HUES64 (cell line): Measurements from ENCODE around the gene CLASP1.

Experiments
- H3K27ac ChIP-seq: 2 replicates; pipeline ENCODE4 v1.7.0; 2013; ENCODE audit warnings: low read depth, low read length, inconsistent platforms
- H3K27me3 ChIP-seq: 2 replicates; pipeline ENCODE4 v1.6.1; 2013; ENCODE audit warnings: mild to moderate bottlenecking, low read length; ENCODE audit not compliant: insufficient read depth
- H3K36me3 ChIP-seq: 2 replicates; pipeline ENCODE4 v1.6.1; 2013; ENCODE audit warnings: mild to moderate bottlenecking, low read length; ENCODE audit not compliant: insufficient read depth
- H3K4me1 ChIP-seq: 2 replicates; pipeline ENCODE4 v1.6.1; 2013; ENCODE audit warnings: mild to moderate bottlenecking, low read length, moderate library complexity; ENCODE audit not compliant: insufficient read depth
- H3K4me3 ChIP-seq: 2 replicates; pipeline ENCODE4 v1.5.1; 2013; ENCODE audit warnings: mild to moderate bottlenecking, low read length, moderate library complexity
- H3K9ac ChIP-seq: 2 replicates; pipeline ENCODE4 v1.6.1; 2013; ENCODE audit warnings: mild to moderate bottlenecking, low read depth, low read length
- H3K9me3 ChIP-seq: 2 replicates; pipeline ENCODE4 v1.6.1; 2013; ENCODE audit warnings: low read depth, low read length; ENCODE audit not compliant: insufficient read depth
- WGBS: fragments of 150-250, 120-280 bp; methylation state at CpG from one replicate; pipeline ENCODE4 v1.1.7; 2013; ENCODE audit warnings: missing lambda C conversion rate; 5-methylcytosine and 5-hydroxymethylcytosine counted together

CLASP1 gene

GRCh38 chr2:121598087-121598486 lies 51.2 kb downstream of the CLASP1 start:
- no peaks in the 10 kb centered on the region for H3K27me3 ChIP-seq

GRCh38 chr2:121596221-121597080 lies 52.8 kb downstream of the CLASP1 start:
- Histone ChIP-seq H3K4me1 (peaks cover 11% of the 10 kb centered on the region; the same call in 1 of the 2 replicates), H3K9ac (no peak overlapping the region), H3K27me3 (no peaks in the 10 kb centered on the region), H3K27ac (peak overlapping the region; percentile 17; the same call in 1 of the 2 replicates), H3K9me3 (no peaks in the 10 kb centered on the region), H3K36me3 (0 out of 2 replicates have a peak, but pooled peaks cover 2% of the 10 kb centered on the region), H3K4me3 (no peak overlapping the region)
- 84% methylated on average over 11 of the region's 11 CpGs for WGBS

More at GRCh38 chr2:121598087-121598486, 51.2 kb downstream of the CLASP1 start:
- no peak overlapping the region for H3K27ac ChIP-seq
- no peak overlapping the region for H3K4me3 ChIP-seq
- H3K9ac ChIP-seq: no peak overlapping the region
- WGBS: 100% methylated on average over 2 of the region's 2 CpGs
- no peaks in the 10 kb centered on the region for H3K9me3 ChIP-seq
- peaks cover 11% of the 10 kb centered on the region; the same call in 1 of the 2 replicates for H3K4me1 ChIP-seq
- H3K36me3 ChIP-seq: 0 out of 2 replicates have a peak, but pooled peaks cover 2% of the 10 kb centered on the region

- Histone ChIP-seq H3K9me3 (no peaks in the 10 kb centered on the region), H3K27ac (no peak overlapping the region), H3K27me3 (no peaks in the 10 kb centered on the region), H3K36me3 (0 out of 2 replicates have a peak, but pooled peaks cover 2% of the 10 kb centered on the region), H3K4me1 (peaks cover 11% of the 10 kb centered on the region; the same call in 1 of the 2 replicates), H3K9ac (no peak overlapping the region), H3K4me3 (no peak overlapping the region)
- 87% methylated on average over 6 of the region's 6 CpGs for WGBS
Observed at GRCh38 chr2:121595012-121595891, 54.0 kb downstream of the CLASP1 start.

DNA sequence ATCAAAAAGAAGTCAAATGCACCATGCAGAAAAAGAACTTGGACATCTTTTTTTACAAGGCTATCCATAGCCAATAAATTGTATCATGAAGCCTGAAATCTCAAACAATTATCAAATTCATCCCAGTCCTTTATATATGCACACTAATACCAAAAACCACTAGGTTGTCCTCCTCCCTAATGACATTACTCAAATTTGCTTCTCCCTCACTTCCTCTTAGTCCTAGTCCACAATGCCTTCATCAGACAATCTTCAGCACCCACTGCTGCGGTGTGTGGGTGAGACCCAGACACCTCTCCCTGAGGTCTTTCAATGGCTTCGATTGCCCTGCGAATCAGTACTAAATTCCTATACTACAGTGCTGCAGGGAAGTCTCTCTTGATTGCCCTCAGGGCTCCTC lies 58.1 kb downstream of the CLASP1 start:
- WGBS: 97% methylated on average over 3 of the region's 3 CpGs
- H3K27ac ChIP-seq: no peak overlapping the region
- peaks cover 3% of the 10 kb centered on the region; the same call in 1 of the 2 replicates for H3K4me1 ChIP-seq
- H3K36me3 ChIP-seq: peaks cover 2% of the 10 kb centered on the region; the same call in 1 of the 2 replicates
- H3K27me3 ChIP-seq: no peaks in the 10 kb centered on the region
- H3K9ac ChIP-seq: no peak overlapping the region
- no peaks in the 10 kb centered on the region for H3K9me3 ChIP-seq
- no peak overlapping the region for H3K4me3 ChIP-seq

- no peaks in the 10 kb centered on the region; the same call in 1 of the 2 replicates for H3K36me3 ChIP-seq
- no peaks in the 10 kb centered on the region for H3K9me3 ChIP-seq
- 100% methylated on average over 1 of the region's 1 CpG for WGBS
- H3K4me1 ChIP-seq: no peaks in the 10 kb centered on the region
- H3K27me3 ChIP-seq: no peaks in the 10 kb centered on the region
- no peak overlapping the region for H3K27ac ChIP-seq
- no peak overlapping the region for H3K4me3 ChIP-seq
- H3K9ac ChIP-seq: no peak overlapping the region
Observed at GRCh38 chr2:121588357-121588756, 60.9 kb downstream of the CLASP1 start.

DNA sequence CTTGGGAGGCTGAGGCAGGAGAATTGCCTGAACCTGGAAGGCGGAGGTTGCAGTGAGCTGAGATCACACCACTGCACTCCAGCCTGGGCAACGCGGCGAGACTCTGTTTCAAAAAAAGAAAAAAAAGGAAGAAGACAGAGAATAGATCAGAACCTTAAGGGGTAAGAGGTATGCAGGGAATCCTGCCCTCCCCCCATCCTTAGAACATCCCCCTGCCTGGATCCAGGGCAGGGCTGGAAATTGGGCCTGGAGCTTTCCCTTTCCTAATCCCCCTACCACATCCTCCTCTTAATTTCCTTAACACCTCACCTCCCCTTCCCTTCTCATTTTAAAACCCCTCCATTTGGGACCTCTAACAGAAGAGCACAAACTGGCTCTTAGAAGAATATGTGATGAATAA lies 62.1 kb downstream of the CLASP1 start:
- H3K36me3 ChIP-seq: no peaks in the 10 kb centered on the region; the same call in 1 of the 2 replicates
- no peak overlapping the region for H3K9ac ChIP-seq
- over 99% methylated on average over 4 of the region's 4 CpGs for WGBS
- H3K4me1 ChIP-seq: no peaks in the 10 kb centered on the region
- no peaks in the 10 kb centered on the region for H3K9me3 ChIP-seq
- H3K4me3 ChIP-seq: no peak overlapping the region
- no peak overlapping the region for H3K27ac ChIP-seq
- no peaks in the 10 kb centered on the region for H3K27me3 ChIP-seq

DNA sequence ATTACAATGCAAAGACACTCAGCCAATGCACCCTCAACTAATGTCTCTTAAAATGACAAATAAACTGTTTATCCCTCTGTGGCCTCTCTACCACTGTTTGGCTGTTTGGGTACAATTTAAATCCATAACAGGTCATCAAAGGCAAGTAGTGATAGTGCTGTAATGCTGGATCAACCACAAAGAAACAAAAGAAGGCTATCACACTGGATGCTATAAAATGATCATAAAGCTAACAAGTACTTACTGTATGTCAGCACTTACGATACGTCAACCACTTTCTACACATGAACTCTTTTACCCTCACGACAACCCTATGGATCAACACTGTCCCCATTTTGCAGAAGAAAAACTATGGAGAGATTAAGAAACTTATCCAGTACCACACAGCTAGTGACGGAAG lies 64.5 kb downstream of the CLASP1 start:
- Histone ChIP-seq H3K36me3 (no peaks in the 10 kb centered on the region; the same call in 1 of the 2 replicates), H3K4me3 (no peak overlapping the region), H3K27me3 (no peaks in the 10 kb centered on the region), H3K9me3 (no peaks in the 10 kb centered on the region), H3K4me1 (peaks cover 4% of the 10 kb centered on the region; the same call in 1 of the 2 replicates), H3K27ac (no peak overlapping the region), H3K9ac (no peak overlapping the region)
- WGBS: 98% methylated on average over 4 of the region's 4 CpGs

- no peaks in the 10 kb centered on the region for H3K36me3 ChIP-seq
- no peak overlapping the region for H3K9ac ChIP-seq
- H3K4me3 ChIP-seq: no peak overlapping the region
- peaks cover 10% of the 10 kb centered on the region; the same call in 1 of the 2 replicates for H3K4me1 ChIP-seq
- H3K27me3 ChIP-seq: no peaks in the 10 kb centered on the region
- no peaks in the 10 kb centered on the region for H3K9me3 ChIP-seq
- WGBS: 95% methylated on average over 3 of the region's 3 CpGs
- no peak overlapping the region for H3K27ac ChIP-seq
Observed at GRCh38 chr2:121583555-121583954, 65.7 kb downstream of the CLASP1 start.

DNA sequence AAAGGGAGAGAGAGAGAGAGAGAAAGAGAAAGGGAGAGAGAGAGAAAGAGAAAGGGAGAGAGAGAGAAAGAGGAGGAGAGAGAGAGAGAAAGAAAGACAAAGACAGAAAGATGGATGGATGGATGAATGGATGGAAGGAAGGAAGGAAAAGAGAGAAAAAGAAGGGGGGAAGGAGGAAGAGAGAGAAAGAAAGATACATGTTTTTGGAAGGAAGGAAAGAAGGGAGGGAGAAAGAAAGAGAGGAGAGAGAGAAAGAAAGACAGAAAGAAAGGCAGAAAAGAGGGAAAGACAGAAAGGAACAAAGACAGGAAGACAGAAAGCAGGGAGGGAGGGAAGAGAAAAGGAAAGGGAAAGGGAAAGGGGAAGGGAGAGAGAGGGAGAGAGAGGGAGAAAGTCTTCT lies 67.0 kb downstream of the CLASP1 start:
- Histone ChIP-seq H3K4me3 (no peak overlapping the region), H3K36me3 (no peaks in the 10 kb centered on the region), H3K4me1 (peaks cover 16% of the 10 kb centered on the region), H3K9me3 (no peaks in the 10 kb centered on the region), H3K9ac (no peak overlapping the region), H3K27me3 (no peaks in the 10 kb centered on the region), H3K27ac (no peak overlapping the region)

- Histone ChIP-seq H3K27ac (no peak overlapping the region), H3K27me3 (no peaks in the 10 kb centered on the region), H3K9me3 (no peaks in the 10 kb centered on the region), H3K4me1 (peaks cover 21% of the 10 kb centered on the region), H3K36me3 (no peaks in the 10 kb centered on the region), H3K4me3 (no peak overlapping the region), H3K9ac (no peak overlapping the region)
- WGBS: 75% methylated on average over 3 of the region's 3 CpGs
Observed at GRCh38 chr2:121579309-121579708, 70.0 kb downstream of the CLASP1 start.

GRCh38 chr2:121577381-121577780 lies 71.9 kb downstream of the CLASP1 start:
- Histone ChIP-seq H3K36me3 (no peaks in the 10 kb centered on the region), H3K27ac (0 out of 2 replicates have a peak overlapping the region, but pooled peaks have one; percentile 10)

More at GRCh38 chr2:121577381-121577780, 71.9 kb downstream of the CLASP1 start:
- H3K4me1 ChIP-seq: peaks cover 21% of the 10 kb centered on the region
- H3K27me3 ChIP-seq: no peaks in the 10 kb centered on the region
- 100% methylated on average over 1 of the region's 1 CpG for WGBS
- no peaks in the 10 kb centered on the region for H3K9me3 ChIP-seq
- no peak overlapping the region for H3K4me3 ChIP-seq
- H3K9ac ChIP-seq: no peak overlapping the region
